Endodermal cell (in vitro differentiated cells): ENCODE results near the gene TMEM198. TPM values are rescaled to one million over a fixed set of nuclear protein-coding genes. Genes with fewer than 3 reads are reported as not detected.
A peak's percentile ranks its signal among the peaks of the same experiment; 100 is the strongest.

Experiments
- DNase-seq: peaks from one replicate; pipeline ENCODE4 v3.0.0-alpha.2; 2017
- H3K27ac ChIP-seq: 2 replicates; pipeline ENCODE4 v1.5.1; 2013; ENCODE audit warnings: mild to moderate bottlenecking, low read depth, low read length, moderate library complexity
- H3K27me3 ChIP-seq: 2 replicates; pipeline ENCODE4 v1.6.1; 2013; ENCODE audit warnings: mild to moderate bottlenecking, low read length, moderate library complexity; ENCODE audit not compliant: insufficient read depth, control insufficient read depth, poor library complexity, severe bottlenecking
- H3K36me3 ChIP-seq: 2 replicates; pipeline ENCODE4 v1.7.0; 2013; ENCODE audit warnings: mild to moderate bottlenecking, low read length, moderate library complexity; ENCODE audit not compliant: control insufficient read depth, insufficient read depth
- H3K4me1 ChIP-seq: one replicate; pipeline ENCODE4 v1.7.0; 2013; ENCODE audit warnings: low read length; ENCODE audit not compliant: control insufficient read depth, insufficient read depth
- H3K4me3 ChIP-seq: 2 replicates; pipeline ENCODE4 v1.5.1; 2013; ENCODE audit warnings: mild to moderate bottlenecking, low read length, moderate library complexity
- H3K9ac ChIP-seq: 2 replicates; pipeline ENCODE4 v1.6.1; 2013; ENCODE audit warnings: mild to moderate bottlenecking, low read length, moderate library complexity; ENCODE audit not compliant: poor library complexity, severe bottlenecking; ENCODE audit errors: extremely low read depth
- H3K9me3 ChIP-seq: 2 replicates; pipeline ENCODE4 v1.6.1; 2013; ENCODE audit warnings: mild to moderate bottlenecking, low read length, moderate library complexity; ENCODE audit not compliant: control insufficient read depth
- H3K27ac Mint-ChIP-seq: 2 replicates; pipeline ENCODE4 v1.8.0; 2020; ENCODE audit warnings: mixed read lengths
- H3K27me3 Mint-ChIP-seq: 2 replicates; pipeline ENCODE4 v1.8.0; 2021; ENCODE audit warnings: mild to moderate bottlenecking, mixed read lengths; ENCODE audit not compliant: insufficient read depth
- H3K36me3 Mint-ChIP-seq: 2 replicates; pipeline ENCODE4 v1.8.0; 2020; ENCODE audit warnings: low read depth, mixed read lengths
- H3K4me1 Mint-ChIP-seq: 2 replicates; pipeline ENCODE4 v1.8.0; 2020; ENCODE audit warnings: mixed read lengths
- H3K4me3 Mint-ChIP-seq: 2 replicates; pipeline ENCODE4 v1.8.0; 2020; ENCODE audit warnings: mild to moderate bottlenecking, moderate library complexity, mixed read lengths
- H3K9me3 Mint-ChIP-seq: 2 replicates; pipeline ENCODE4 v1.8.0; 2020; ENCODE audit warnings: mild to moderate bottlenecking, mixed read lengths
- CTCF ChIP-seq: fragments of 200-600 bp; sonication (generic); conservative IDR thresholded peaks from 2 replicates; pipeline ENCODE4 v1.5.0; 2021; ENCODE audit warnings: antibody characterized with exemption, mild to moderate bottlenecking
- WGBS, 2 experiments: methylation state at CpG; one replicate each; pipeline versions ENCODE4 v1.1.5 to v1.1.7; 2013; ENCODE audit warnings: missing lambda C conversion rate in 2 of 2, mixed read lengths in 1 of 2; ENCODE audit not compliant: insufficient coverage in 1 of 2, insufficient read length in 1 of 2; 5-methylcytosine and 5-hydroxymethylcytosine counted together
- total RNA-seq, 2 donors: library from RNA; stranded (reverse); fragmentation: NEBNext Ultra II Directional in 1 of 2; extraction: Animal tissue kit (Norgen Biotek cat#: 25700) in 1 of 2; gene quantifications; 2 replicates in 1 of 2; 3 replicates in 1 of 2; pipeline ENCODE4 v1.2.1, GENCODE V29; 2021

Gene TMEM198
- total RNA-seq, 2 donors from 2014 or later, result 2.6 to 3.9 TPM

- TF ChIP-seq CTCF, result no peak
- H3K27me3 Mint-ChIP-seq, result peaks cover 3% of the 10 kb centered on the region
- H3K4me1 Mint-ChIP-seq, result peaks cover 37% of the 10 kb centered on the region
- no peak overlapping the region for H3K4me3 ChIP-seq
- no peaks in the 10 kb centered on the region for H3K9me3 ChIP-seq
- peaks cover 54% of the 10 kb centered on the region for H3K36me3 Mint-ChIP-seq
- peak overlapping the region; percentile 19 for H3K4me3 Mint-ChIP-seq
- peak; percentile 76 for DNase-seq
- H3K4me1 ChIP-seq, result peaks cover 8% of the 10 kb centered on the region
- H3K36me3 ChIP-seq, result no peaks in the 10 kb centered on the region
- H3K27me3 ChIP-seq, result no peaks in the 10 kb centered on the region
- H3K27ac Mint-ChIP-seq, result peak overlapping the region; percentile 79
- WGBS, 2 experiments, result 73 to 84% methylated on average over 16 to 24 of the region's 24 CpGs
- peak overlapping the region; percentile 29 for H3K27ac ChIP-seq
- no peaks in the 10 kb centered on the region for H3K9me3 Mint-ChIP-seq
- no peak overlapping the region for H3K9ac ChIP-seq
Measured at GRCh38 chr2:219561179-219562048, 17.6 kb downstream of the TMEM198 start.

GRCh38 chr2:219562049-219563020 is 18.5 kb downstream of the TMEM198 start:
- 88% methylated on average over 25 to 35 of the region's 35 CpGs for WGBS, 2 experiments
- Mint-ChIP-seq H3K27me3 (no peaks in the 10 kb centered on the region), H3K9me3 (no peaks in the 10 kb centered on the region), H3K27ac (peak overlapping the region; percentile 35), H3K4me1 (peaks cover 40% of the 10 kb centered on the region), H3K4me3 (no peak overlapping the region), H3K36me3 (peaks cover 55% of the 10 kb centered on the region)
- TF ChIP-seq CTCF, result no peak
- H3K36me3 ChIP-seq, result no peaks in the 10 kb centered on the region
- H3K9me3 ChIP-seq, result no peaks in the 10 kb centered on the region
- H3K4me3 ChIP-seq, result no peak overlapping the region
- H3K4me1 ChIP-seq, result peaks cover 8% of the 10 kb centered on the region
- DNase-seq, result peak; percentile 69
- no peak overlapping the region for H3K27ac ChIP-seq
- H3K27me3 ChIP-seq, result no peaks in the 10 kb centered on the region
- no peak overlapping the region for H3K9ac ChIP-seq

GRCh38 chr2:219563271-219563928 is 19.6 kb downstream of the TMEM198 start:
- peak overlapping the region; percentile 81 for H3K27ac Mint-ChIP-seq
- H3K27me3 Mint-ChIP-seq, result no peaks in the 10 kb centered on the region

More at GRCh38 chr2:219563271-219563928, 19.6 kb downstream of the TMEM198 start:
- 90 to 93% methylated on average over 18 to 20 of the region's 20 CpGs for WGBS, 2 experiments
- no peak overlapping the region for H3K4me3 Mint-ChIP-seq
- Histone ChIP-seq H3K4me1 (peaks cover 8% of the 10 kb centered on the region), H3K4me3 (no peak overlapping the region), H3K9me3 (no peaks in the 10 kb centered on the region), H3K27me3 (no peaks in the 10 kb centered on the region), H3K9ac (no peak overlapping the region), H3K36me3 (no peaks in the 10 kb centered on the region), H3K27ac (no peak overlapping the region)
- DNase-seq, result peak; percentile 50
- H3K4me1 Mint-ChIP-seq, result peaks cover 40% of the 10 kb centered on the region
- H3K9me3 Mint-ChIP-seq, result no peaks in the 10 kb centered on the region
- peaks cover 64% of the 10 kb centered on the region for H3K36me3 Mint-ChIP-seq
- no peak for TF ChIP-seq CTCF
